Measurements from ENCODE around the gene MOAP1.
A peak's percentile ranks its signal among the peaks of the same experiment; 100 is the strongest.

Gene MOAP1

DNA sequence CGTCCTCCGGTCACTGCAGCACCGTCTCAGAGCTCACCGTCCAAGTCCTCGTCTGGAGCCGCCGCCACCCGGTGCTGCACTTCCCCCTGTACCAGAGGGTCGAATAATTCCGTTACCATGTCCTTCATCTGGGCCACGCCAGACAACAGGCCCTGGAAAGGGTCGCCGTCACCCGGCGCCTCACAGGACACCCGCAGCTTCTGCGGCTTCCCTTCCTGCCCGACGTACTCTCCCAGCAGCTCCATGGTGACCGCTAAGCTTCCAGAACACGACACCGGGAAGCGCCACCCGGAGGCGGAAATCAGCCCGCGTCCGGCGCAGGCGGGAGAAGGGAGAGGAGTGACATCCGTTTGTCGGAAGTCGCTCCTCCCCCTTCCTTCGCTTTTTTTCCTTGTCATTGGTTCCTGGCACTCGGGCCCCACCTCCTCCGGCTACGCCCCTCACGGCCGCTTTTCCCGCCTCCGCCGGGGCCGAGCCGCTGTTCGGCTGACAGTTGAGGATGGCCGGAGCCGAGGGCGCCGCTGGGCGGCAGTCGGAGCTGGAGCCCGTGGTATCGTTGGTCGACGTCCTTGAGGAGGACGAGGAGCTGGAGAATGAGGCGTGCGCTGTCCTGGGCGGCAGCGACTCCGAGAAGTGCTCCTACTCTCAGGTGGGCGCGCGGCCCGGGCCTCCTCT, 22.2 kb upstream of the MOAP1 start, which contains the start of the genes GON7 and UBR7:
Gene GON7 (minus strand): TSS at position 273 of the 675 bp plus-strand sequence. CDS start 28 bp downstream, at position 245.
Gene UBR7 (plus strand): TSS at position 464 of the 675 bp plus-strand sequence. CDS start 36 bp downstream, at position 500.
- TF ChIP-seq, protein P1, sequence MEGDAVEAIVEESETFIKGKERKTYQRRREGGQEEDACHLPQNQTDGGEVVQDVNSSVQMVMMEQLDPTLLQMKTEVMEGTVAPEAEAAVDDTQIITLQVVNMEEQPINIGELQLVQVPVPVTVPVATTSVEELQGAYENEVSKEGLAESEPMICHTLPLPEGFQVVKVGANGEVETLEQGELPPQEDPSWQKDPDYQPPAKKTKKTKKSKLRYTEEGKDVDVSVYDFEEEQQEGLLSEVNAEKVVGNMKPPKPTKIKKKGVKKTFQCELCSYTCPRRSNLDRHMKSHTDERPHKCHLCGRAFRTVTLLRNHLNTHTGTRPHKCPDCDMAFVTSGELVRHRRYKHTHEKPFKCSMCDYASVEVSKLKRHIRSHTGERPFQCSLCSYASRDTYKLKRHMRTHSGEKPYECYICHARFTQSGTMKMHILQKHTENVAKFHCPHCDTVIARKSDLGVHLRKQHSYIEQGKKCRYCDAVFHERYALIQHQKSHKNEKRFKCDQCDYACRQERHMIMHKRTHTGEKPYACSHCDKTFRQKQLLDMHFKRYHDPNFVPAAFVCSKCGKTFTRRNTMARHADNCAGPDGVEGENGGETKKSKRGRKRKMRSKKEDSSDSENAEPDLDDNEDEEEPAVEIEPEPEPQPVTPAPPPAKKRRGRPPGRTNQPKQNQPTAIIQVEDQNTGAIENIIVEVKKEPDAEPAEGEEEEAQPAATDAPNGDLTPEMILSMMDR (IDR thresholded peaks at IDR 0.05; ENCODE audit: control insufficient read depth, insufficient read depth, low read depth, low read length, missing control alignments) = peak; percentile 46

DNA sequence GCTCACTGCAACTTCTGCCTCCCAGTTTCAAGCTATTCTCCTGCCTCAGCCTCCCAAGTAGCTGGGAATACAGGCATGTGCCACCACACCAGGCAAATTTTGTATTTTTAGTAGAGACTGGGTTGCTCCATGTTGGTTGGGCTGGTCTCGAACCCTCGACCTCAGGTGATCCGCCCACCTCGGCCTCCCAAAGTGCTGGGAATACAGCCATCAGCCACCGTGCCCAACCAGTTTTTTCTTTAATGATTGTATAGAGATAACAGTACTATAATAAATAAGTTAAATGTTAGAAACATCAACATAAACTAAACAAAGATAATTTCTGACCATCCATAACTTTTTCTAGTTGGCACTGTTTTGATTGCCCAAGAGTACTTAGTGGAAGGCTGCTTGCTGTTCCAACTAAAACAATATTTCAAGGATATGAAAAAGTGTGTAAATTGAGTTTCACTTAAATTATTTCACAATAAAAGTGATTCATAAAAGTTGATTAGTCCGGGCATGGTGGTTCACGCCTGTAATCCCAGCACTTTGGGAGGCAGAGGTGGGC, 16.5 kb upstream of the MOAP1 start:
- DNase-seq (ENCODE audit: low read depth) = no peak
- no peak overlapping the region for H3K4me3 ChIP-seq (ENCODE audit: control insufficient read depth, low read depth, low read length)
- TF ChIP-seq, protein P1 (IDR thresholded peaks at IDR 0.05; ENCODE audit: control insufficient read depth, insufficient read depth, low read depth, low read length, missing control alignments) = no peak

More for the DNA sequence above, 22.2 kb upstream of the MOAP1 start, which contains the start of the genes GON7 and UBR7:
- peak; percentile 84 for DNase-seq (ENCODE audit: low read depth)
- H3K4me3 ChIP-seq (ENCODE audit: control insufficient read depth, low read depth, low read length) = peak within 1 kb of the TSS; percentile 87

DNA sequence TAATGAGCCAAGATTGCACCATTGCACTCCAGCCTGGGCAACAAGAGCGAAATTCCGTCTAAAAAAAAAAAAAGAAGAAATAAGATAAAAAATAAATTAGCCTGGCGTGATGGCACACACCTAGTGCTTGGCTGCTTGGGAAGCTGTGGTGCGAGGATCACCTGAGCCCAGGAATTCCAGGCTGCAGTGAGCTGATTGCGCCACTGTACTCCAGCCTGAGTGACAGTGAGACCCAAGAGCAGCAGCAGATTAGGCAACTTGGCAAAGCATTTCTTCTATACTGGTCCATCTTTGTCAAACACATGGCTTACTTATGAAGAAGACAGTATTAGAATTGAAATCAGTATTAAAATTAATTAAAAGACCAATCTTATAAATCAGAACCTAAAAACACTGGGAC, 15.9 kb upstream of the MOAP1 start:
- TF ChIP-seq, protein P1 (IDR thresholded peaks at IDR 0.05; ENCODE audit: control insufficient read depth, insufficient read depth, low read depth, low read length, missing control alignments) = no peak
- H3K4me3 ChIP-seq (ENCODE audit: control insufficient read depth, low read depth, low read length) = no peak overlapping the region
- no peak for DNase-seq (ENCODE audit: low read depth)

DNA sequence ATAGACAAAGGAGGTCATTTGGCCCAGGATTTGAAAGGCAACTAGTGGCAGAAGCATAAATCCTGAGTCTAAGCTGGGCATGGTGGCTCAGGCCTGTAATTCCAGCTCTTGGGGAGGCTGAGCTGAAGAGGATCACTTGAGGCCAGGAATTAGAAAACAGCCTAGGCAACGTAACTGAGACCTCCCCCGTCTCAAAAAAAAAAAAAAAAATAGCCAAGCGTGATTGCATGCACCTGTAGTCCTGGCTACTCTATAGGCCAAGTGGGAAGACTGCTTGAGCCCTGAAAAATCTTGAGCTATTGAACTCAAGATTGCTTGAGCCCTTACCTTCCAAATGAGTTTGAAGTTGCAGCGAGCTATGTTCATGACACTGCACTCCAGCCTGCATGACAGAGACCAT, 14.3 kb upstream of the MOAP1 start:
- TF ChIP-seq, protein P1 (IDR thresholded peaks at IDR 0.05; ENCODE audit: control insufficient read depth, insufficient read depth, low read depth, low read length, missing control alignments) = no peak
- no peak overlapping the region for H3K4me3 ChIP-seq (ENCODE audit: control insufficient read depth, low read depth, low read length)
- no peak for DNase-seq (ENCODE audit: low read depth)

DNA sequence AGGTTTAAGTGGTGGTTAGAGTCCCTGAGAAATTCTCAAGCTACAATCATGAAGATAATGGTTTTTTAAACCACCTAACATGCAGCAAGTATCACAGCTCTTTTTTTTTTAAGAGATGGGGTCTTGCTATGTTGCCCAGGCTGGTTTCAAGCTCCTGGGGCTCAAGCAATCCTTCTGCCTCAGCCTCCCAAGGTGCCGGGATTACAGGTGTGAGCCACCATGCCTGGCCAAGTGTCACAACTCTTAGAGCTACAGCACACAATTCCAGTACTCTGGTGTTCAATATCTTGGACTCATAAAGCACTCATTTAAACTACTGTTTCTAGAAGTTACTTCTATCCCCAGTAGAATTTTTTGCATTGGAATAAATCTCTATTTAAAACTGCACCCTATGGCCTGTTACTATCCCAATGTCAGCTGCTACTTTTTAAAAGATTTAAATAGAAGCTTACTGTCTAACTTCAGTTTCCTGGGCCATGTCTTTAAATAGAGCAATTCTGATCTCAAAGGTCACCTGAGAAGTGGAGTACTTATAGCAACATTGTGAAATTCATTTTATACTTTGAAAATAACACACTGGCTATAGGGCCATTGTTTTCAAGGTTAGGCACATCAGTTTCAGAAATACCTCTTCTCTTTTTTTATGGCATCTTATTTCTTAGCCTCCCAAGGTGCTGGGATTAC, 10.8 kb upstream of the MOAP1 start:
- no peak for DNase-seq (ENCODE audit: low read depth)
- TF ChIP-seq, protein P1 (IDR thresholded peaks at IDR 0.05; ENCODE audit: control insufficient read depth, insufficient read depth, low read depth, low read length, missing control alignments) = no peak
- H3K4me3 ChIP-seq (ENCODE audit: control insufficient read depth, low read depth, low read length) = no peak overlapping the region

DNA sequence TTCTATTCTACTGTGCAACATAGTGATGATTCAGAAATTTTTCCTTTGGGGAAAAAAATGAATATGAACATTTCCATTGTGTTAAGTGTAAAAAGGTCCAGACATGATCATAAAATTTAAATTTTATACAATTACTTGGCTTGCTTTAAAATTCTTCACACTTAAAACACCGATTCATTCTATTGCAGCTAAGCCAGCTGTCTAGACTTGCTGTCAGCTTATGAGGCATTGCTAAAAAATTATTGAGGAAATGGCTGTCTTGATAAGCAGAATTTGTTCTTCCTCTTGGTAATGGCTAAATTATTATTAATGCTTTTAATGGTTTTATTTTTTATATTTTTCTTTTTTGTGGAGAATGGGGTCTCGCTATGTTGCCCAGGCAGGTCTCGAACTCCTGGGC, 2.3 kb upstream of the MOAP1 start:
- H3K4me3 ChIP-seq (ENCODE audit: control insufficient read depth, low read depth, low read length) = no peak overlapping the region
- TF ChIP-seq, protein P1 (IDR thresholded peaks at IDR 0.05; ENCODE audit: control insufficient read depth, insufficient read depth, low read depth, low read length, missing control alignments) = no peak
- no peak for DNase-seq (ENCODE audit: low read depth)
